ENCODE results near the gene ABCB6. TPM values are rescaled to one million over a fixed set of nuclear protein-coding genes. Genes with fewer than 3 reads are reported as not detected.

ABCB6 gene
- total RNA-seq, 5 donors from 2014 or later (not counting 1 experiment from before 2014, with no cell fraction given): 4.1 to 16.5 (median 13.0) TPM

DNA sequence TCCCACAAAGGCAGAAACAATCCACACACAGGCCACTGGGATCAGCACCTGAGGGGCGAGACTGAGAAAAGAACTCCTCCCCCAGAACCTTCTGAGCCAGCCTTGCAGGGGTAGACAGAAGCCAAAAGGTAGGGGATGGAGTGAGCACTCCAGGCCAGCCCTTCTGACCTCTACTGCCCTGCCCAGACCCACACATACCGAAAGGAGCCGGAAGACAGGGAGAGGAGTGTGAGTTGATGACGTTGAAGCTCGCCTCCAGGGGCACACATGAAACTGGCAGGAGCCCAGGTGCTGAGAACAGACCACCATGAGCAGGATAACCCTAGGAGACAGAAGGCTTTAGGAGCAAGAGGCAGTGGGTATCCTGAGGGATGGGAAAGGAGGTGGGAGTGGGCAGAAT, 50.8 kb downstream of the ABCB6 start:
- Mint-ChIP-seq H3K36me3 (peaks cover 16% of the 10 kb centered on the region), H3K27me3 (no peaks in the 10 kb centered on the region), H3K4me1 (peaks cover 0 to 15% (median 5%) of the 10 kb centered on the region in 3 donors), H3K27ac (no peak overlapping the region), H3K9me3 (no peaks in the 10 kb centered on the region), H3K4me3 (no peak overlapping the region)
- Histone ChIP-seq H3K27ac (ENCODE audit: low read length) (no peak overlapping the region), H3K9me3 (no peaks in the 10 kb centered on the region), H3K27me3 (replicated peaks in 1 of 2; ENCODE audit: control insufficient read depth in 2 of 2, extremely low read depth in 1 of 2, insufficient read depth in 2 of 2, low read length in 1 of 2) (no peaks in the 10 kb centered on the region), H3K4me3 (ENCODE audit: control insufficient read depth in 1 of 2, extremely low read depth in 1 of 2, low read length in 1 of 2) (no peak overlapping the region), H3K36me3 (ENCODE audit: control insufficient read depth in 2 of 2, extremely low read depth in 1 of 2, insufficient read depth in 1 of 2, low read length in 1 of 2) (peaks cover 4 to 18% of the 10 kb centered on the region in 2 donors), H3K4me1 (ENCODE audit: control insufficient read depth in 1 of 2, extremely low read depth in 1 of 2, insufficient read depth in 2 of 2, low read length in 2 of 2) (peaks cover 0 to 7% of the 10 kb centered on the region in 2 experiments)
- CTCF ChIA-PET: no interaction called here
- DNase-seq: no peak
- 100% methylated on average over 1 of the region's 5 CpGs for WGBS (ENCODE audit: insufficient coverage)
- POLR2A ChIA-PET: no interaction called here
- ATAC-seq (replicated peaks in 1 of 4): no peak

DNA sequence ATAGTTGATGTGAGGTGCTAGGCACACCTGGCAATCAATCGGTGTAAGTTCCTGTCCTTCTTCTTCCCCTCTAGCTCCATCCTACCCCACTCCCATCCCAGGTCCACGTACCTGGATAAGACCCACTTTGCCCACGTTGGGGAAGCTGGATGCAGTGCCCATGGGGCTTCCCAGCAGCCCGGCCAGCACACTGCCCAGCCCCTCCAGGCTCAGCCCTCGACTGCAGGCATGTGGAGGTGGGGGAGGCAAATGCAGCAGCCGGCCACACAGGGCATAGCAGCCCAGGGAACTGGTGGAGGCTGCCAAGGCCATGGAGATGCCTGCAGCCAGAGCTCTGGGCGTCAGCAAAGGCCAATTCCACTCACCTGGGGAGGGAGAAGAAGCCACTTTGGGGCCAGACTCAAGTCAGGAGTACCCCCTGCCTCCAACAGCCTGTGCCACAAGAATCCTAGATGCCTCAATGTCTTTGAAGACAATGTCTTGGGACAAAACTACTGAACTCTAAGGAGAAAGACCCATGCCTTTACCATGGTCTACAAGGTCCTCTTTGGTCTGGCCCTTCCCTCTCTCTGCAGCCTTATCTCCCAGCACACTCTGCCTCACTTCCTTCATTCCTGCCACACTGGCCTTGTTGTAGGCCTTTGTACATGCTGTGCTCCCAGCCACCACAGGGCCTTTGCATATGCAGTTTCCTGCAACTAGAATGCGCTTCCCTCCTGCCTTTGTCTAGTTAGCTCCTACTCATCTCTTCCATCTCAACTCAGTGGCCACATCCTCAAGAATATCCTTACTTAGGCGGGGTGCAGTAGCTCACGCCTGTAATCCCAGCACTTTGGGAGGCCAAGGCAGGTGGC, 53.5 kb downstream of the ABCB6 start:
- Histone ChIP-seq H3K9me3 (no peaks in the 10 kb centered on the region), H3K4me3 (ENCODE audit: control insufficient read depth in 1 of 2, extremely low read depth in 1 of 2, low read length in 1 of 2) (no peak overlapping the region), H3K36me3 (ENCODE audit: control insufficient read depth in 2 of 2, extremely low read depth in 1 of 2, insufficient read depth in 1 of 2, low read length in 1 of 2) (no peaks in the 10 kb centered on the region), H3K27me3 (replicated peaks in 1 of 2; ENCODE audit: control insufficient read depth in 2 of 2, extremely low read depth in 1 of 2, insufficient read depth in 2 of 2, low read length in 1 of 2) (no peaks in the 10 kb centered on the region), H3K27ac (ENCODE audit: low read length) (no peak overlapping the region), H3K4me1 (ENCODE audit: control insufficient read depth in 1 of 2, extremely low read depth in 1 of 2, insufficient read depth in 2 of 2, low read length in 2 of 2) (peaks cover 0 to 8% of the 10 kb centered on the region in 2 experiments)
- Mint-ChIP-seq H3K9me3 (no peaks in the 10 kb centered on the region), H3K27me3 (no peaks in the 10 kb centered on the region), H3K36me3 (no peaks in the 10 kb centered on the region), H3K4me3 (no peak overlapping the region), H3K4me1 (peaks cover 8 to 12% (median 9%) of the 10 kb centered on the region in 3 donors), H3K27ac (no peak overlapping the region)
- DNase-seq (no peak), ATAC-seq (replicated peaks in 1 of 4) (no peak)
- ChIA-PET POLR2A (no interaction called here), CTCF (interaction anchor here in 1 of 2 donors (1.2 kb wide), 1 partner anchor 10 kb away, joined by 4 read pairs; no protein-coding TSS in a partner anchor)
- WGBS (ENCODE audit: insufficient coverage): 89% methylated on average over 5 of the region's 10 CpGs

DNA sequence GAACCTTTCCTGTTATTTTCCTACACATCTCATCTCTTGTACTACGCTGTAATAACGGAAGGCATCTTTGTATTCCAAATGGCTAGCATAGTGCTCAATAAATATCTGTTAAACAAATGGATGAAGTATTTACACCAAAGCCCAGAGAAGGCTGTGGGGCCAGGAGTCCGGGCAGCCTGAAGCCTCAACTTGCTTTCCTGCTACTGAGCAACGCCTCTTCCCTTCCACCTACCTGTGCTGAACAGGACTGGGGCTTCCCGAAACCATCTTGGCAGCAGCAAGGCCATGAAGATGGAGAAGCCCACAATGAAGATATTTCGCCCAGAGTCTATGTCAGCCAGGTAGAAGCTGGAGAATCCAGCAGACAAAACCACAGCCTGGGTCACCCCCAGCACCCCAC, 55.6 kb downstream of the ABCB6 start:
- Mint-ChIP-seq H3K9me3 (no peaks in the 10 kb centered on the region), H3K27me3 (no peaks in the 10 kb centered on the region), H3K4me1 (peaks cover 15 to 25% (median 20%) of the 10 kb centered on the region in 3 donors), H3K4me3 (no peak overlapping the region), H3K27ac (no peak overlapping the region), H3K36me3 (peaks cover under 1% of the 10 kb centered on the region)
- 83% methylated on average over 3 of the region's 6 CpGs for WGBS (ENCODE audit: insufficient coverage)
- Histone ChIP-seq H3K4me1 (ENCODE audit: control insufficient read depth in 1 of 2, extremely low read depth in 1 of 2, insufficient read depth in 2 of 2, low read length in 2 of 2) (peaks cover 4 to 14% of the 10 kb centered on the region in 2 experiments), H3K27ac (ENCODE audit: low read length) (no peak overlapping the region), H3K36me3 (ENCODE audit: control insufficient read depth in 2 of 2, extremely low read depth in 1 of 2, insufficient read depth in 1 of 2, low read length in 1 of 2) (no peaks in the 10 kb centered on the region), H3K4me3 (ENCODE audit: control insufficient read depth in 1 of 2, extremely low read depth in 1 of 2, low read length in 1 of 2) (no peak overlapping the region), H3K27me3 (replicated peaks in 1 of 2; ENCODE audit: control insufficient read depth in 2 of 2, extremely low read depth in 1 of 2, insufficient read depth in 2 of 2, low read length in 1 of 2) (no peaks in the 10 kb centered on the region), H3K9me3 (no peaks in the 10 kb centered on the region)
- ChIA-PET POLR2A (interaction anchor here in 1 of 2 donors (0.6 kb wide), 1 partner anchor 40 kb away, joined by 5 read pairs; no protein-coding TSS in a partner anchor), CTCF (interaction anchor here (0.5 to 1.7 kb wide), 6 partner anchors 9 to 944 kb away, joined by 3 to 4 read pairs (median 3); no protein-coding TSS in a partner anchor)
- DNase-seq (no peak), ATAC-seq (replicated peaks in 1 of 4) (no peak)

DNA sequence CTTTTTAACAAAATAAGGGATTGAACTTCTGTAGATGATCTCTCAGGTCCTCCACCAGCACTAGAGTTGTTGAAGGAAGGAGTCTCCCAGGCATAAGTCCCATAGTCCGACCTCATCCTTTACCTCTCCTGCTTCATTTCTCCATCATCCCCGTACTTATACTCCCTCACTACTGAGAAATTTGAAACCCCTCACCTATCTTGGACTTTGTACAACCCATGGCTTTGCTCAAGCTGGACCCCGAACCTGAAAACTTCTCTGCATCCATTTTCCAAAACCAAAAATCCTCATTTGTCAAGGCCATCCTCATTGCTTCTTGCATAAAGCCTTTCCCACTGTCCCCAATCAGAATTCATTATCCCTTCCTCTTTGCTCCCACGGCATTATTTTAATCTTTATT, 57.7 kb downstream of the ABCB6 start:
- Histone ChIP-seq H3K27ac (ENCODE audit: low read length) (peak overlapping the region; percentile 68), H3K4me3 (ENCODE audit: control insufficient read depth in 1 of 2, extremely low read depth in 1 of 2, low read length in 1 of 2) (peak overlapping the region; percentile 65 to 85), H3K27me3 (replicated peaks in 1 of 2; ENCODE audit: control insufficient read depth in 2 of 2, extremely low read depth in 1 of 2, insufficient read depth in 2 of 2, low read length in 1 of 2) (no peaks in the 10 kb centered on the region), H3K36me3 (ENCODE audit: control insufficient read depth in 2 of 2, extremely low read depth in 1 of 2, insufficient read depth in 1 of 2, low read length in 1 of 2) (peaks cover 0 to 19% of the 10 kb centered on the region in 2 donors), H3K9me3 (no peaks in the 10 kb centered on the region), H3K4me1 (ENCODE audit: control insufficient read depth in 1 of 2, extremely low read depth in 1 of 2, insufficient read depth in 2 of 2, low read length in 2 of 2) (peaks cover 4 to 14% of the 10 kb centered on the region in 2 experiments)
- H3K4me1 Mint-ChIP-seq: peaks cover 16 to 31% (median 22%) of the 10 kb centered on the region in 3 donors
- no peaks in the 10 kb centered on the region for H3K27me3 Mint-ChIP-seq
- peak overlapping the region; percentile 86 to 94 (median 88) for H3K4me3 Mint-ChIP-seq
- ChIA-PET POLR2A (no interaction called here), CTCF (no interaction called here)
- peak overlapping the region; percentile 95 to 97 for H3K27ac Mint-ChIP-seq
- H3K36me3 Mint-ChIP-seq: peaks cover 19% of the 10 kb centered on the region
- WGBS (ENCODE audit: insufficient coverage): 87% methylated on average over 4 of the region's 4 CpGs
- DNase-seq: no peak
- H3K9me3 Mint-ChIP-seq: no peaks in the 10 kb centered on the region
- ATAC-seq (replicated peaks in 1 of 4): no peak

DNA sequence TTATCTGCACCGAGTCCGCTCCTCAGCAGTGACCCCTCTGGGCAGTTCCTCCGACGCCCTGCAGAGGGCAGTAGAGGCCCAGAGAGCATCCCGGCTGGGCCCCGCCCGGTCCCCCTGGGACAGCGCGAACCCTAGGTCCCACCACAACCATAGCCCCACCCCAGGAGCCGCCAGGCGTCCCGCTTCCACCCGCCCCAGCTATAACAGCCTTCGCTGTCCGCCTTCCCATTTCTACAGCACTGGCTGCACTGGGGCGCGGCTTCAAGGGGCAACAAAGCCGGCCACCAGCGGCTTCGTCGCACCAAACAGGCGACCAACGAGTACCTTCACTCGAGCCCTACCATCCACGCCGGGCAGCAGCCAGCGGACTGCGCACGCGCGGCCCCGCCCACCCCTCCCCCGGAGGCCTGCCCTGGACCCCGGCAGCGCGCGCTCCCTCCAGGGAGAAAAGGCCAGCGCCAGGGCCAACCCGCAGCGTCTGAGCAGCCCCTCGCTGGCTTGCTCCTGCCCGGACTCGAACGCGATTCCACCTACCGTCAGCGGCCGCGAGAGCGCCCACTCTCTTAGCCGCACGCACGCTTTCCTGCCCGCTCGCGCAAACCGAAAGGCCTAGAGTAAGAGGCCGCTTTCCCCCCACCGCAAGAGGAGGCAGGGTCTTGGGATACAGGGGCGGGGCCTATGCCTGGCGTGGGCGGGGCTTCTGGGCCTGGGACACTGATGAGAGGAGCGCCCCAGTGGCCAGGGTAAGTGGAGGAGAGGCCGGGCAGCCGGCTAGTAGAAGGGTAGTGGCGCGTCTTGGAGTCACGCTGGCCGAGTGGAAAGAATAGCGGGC, 58.4 kb downstream of the ABCB6 start, which contains the start of gene NHEJ1:
NHEJ1 (minus strand) TSS at position 630 of the 832 bp plus-strand sequence. CDS start 2,453 bp downstream, outside the sequence.
- no peaks in the 10 kb centered on the region for H3K27me3 Mint-ChIP-seq
- CTCF ChIA-PET: interaction anchor here (0.6 to 3.0 kb wide), 15 partner anchors 10 to 385 kb away, joined by 3 to 39 read pairs (median 7); partner anchors contain the start of genes CNPPD1 (in 2 of the 2), DNAJB2 (in 1 of the 2), GLB1L (in 1 of the 2) and SLC23A3 (in 1 of the 2)
- peaks cover 16 to 31% (median 22%) of the 10 kb centered on the region in 3 donors for H3K4me1 Mint-ChIP-seq
- Histone ChIP-seq H3K4me3 (ENCODE audit: control insufficient read depth in 1 of 2, extremely low read depth in 1 of 2, low read length in 1 of 2) (peak within 1 kb of the TSS; percentile 65 to 85), H3K4me1 (ENCODE audit: control insufficient read depth in 1 of 2, extremely low read depth in 1 of 2, insufficient read depth in 2 of 2, low read length in 2 of 2) (peaks cover 4 to 14% of the 10 kb centered on the region in 2 experiments), H3K36me3 (ENCODE audit: control insufficient read depth in 2 of 2, extremely low read depth in 1 of 2, insufficient read depth in 1 of 2, low read length in 1 of 2) (peaks cover 0 to 19% of the 10 kb centered on the region in 2 donors), H3K27me3 (replicated peaks in 1 of 2; ENCODE audit: control insufficient read depth in 2 of 2, extremely low read depth in 1 of 2, insufficient read depth in 2 of 2, low read length in 1 of 2) (no peaks in the 10 kb centered on the region), H3K9me3 (no peaks in the 10 kb centered on the region), H3K27ac (ENCODE audit: low read length) (peak within 1 kb of the TSS; percentile 68)
- WGBS (ENCODE audit: insufficient coverage): under 1% methylated on average over 58 of the region's 70 CpGs
- peak within 1 kb of the TSS; percentile 95 to 97 for H3K27ac Mint-ChIP-seq
- peaks cover 19% of the 10 kb centered on the region for H3K36me3 Mint-ChIP-seq
- POLR2A ChIA-PET: interaction anchor here in 1 of 2 donors (0.6 to 0.8 kb wide), 2 partner anchors 50 to 68 kb away, joined by 3 read pairs; no protein-coding TSS in a partner anchor
- DNase-seq (peak; percentile 74 to 95 (median 86)), ATAC-seq (replicated peaks in 1 of 4) (peak; percentile 85 to 93 (median 86))
- H3K9me3 Mint-ChIP-seq: no peaks in the 10 kb centered on the region
- H3K4me3 Mint-ChIP-seq: peak within 1 kb of the TSS; percentile 86 to 94 (median 88)
